ENCODE results near the gene AACS.

Gene AACS

DNA sequence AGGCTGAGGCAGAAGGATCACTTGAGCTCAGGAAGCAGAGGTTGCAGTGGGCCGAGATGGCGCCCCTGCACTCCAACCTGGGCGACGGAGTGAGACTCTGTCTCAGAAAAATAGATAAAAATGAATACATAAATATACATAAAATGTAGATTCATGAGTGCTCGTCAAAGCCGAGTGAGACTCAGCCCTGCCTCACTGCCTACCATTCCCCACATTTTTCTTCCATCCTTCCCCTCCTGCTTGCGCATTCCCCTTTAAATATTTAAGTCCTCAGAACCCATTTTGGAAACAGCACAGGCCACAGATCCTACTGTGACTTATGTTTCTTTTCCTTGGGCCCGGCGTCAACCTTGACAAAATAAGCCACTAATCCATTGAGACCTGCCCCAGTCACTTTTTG lies 31.9 kb upstream of the AACS start:
- Histone ChIP-seq H3K27me3 (ENCODE audit: insufficient read depth, insufficient read length) (no peaks in the 10 kb centered on the region), H3K4me3 (ENCODE audit: insufficient read length, low read depth) (no peak overlapping the region), H3K36me3 (ENCODE audit: insufficient read depth, insufficient read length, low read length) (peaks cover 4% of the 10 kb centered on the region), H3K9me3 (ENCODE audit: insufficient read depth, low read length) (no peaks in the 10 kb centered on the region), H3K4me1 (ENCODE audit: insufficient read depth, insufficient read length) (no peaks in the 10 kb centered on the region), H3K9ac (ENCODE audit: insufficient read length, low read depth) (no peak overlapping the region)
- no peak for DNase-seq (ENCODE audit: low read depth, low spot score)
- TF ChIP-seq ZNF274 (IDR thresholded peaks at IDR 0.05; ENCODE audit: low read depth, low read length): no peak
- no peak for TF ChIP-seq YY1 (IDR thresholded peaks at IDR 0.05; ENCODE audit: insufficient read depth, insufficient read length)
- no peak for TF ChIP-seq SUZ12 (IDR thresholded peaks at IDR 0.05; ENCODE audit: extremely low read depth, insufficient read depth, insufficient read length)

DNA sequence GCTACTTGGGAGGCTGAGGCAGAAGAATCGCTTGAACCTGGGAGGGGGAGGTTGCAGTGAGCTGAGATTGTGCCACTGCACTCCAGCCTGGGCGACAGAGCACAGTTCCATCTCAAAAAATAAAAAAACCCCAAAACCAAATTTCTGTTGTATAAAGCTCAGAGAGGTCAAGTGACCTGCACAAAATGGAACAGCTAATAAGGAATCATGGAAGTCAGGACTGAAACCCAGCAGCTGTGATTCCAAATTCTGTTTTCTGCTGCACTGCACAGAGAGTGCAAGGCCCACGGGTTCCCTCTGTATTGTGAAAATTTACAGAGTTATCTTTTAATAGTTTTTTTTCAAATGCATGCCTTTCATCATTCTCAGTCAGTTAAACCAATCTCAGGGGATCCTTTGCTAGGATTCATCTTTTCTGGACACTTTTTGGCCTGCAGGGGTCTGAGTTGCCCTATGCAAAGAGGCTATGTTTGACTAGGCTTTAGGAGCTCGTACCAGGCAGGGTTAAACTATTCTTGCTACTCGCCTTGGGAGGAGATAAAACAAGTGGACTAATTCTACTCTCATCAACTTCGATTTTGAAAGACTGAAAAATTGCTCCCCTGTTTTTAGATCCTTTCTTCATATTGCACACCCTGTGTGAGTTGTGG lies 26.1 kb upstream of the AACS start:
- Histone ChIP-seq H3K27me3 (ENCODE audit: insufficient read depth, insufficient read length) (no peaks in the 10 kb centered on the region), H3K4me3 (ENCODE audit: insufficient read length, low read depth) (no peak overlapping the region), H3K36me3 (ENCODE audit: insufficient read depth, insufficient read length, low read length) (no peaks in the 10 kb centered on the region), H3K9me3 (ENCODE audit: insufficient read depth, low read length) (no peaks in the 10 kb centered on the region), H3K9ac (ENCODE audit: insufficient read length, low read depth) (no peak overlapping the region), H3K4me1 (ENCODE audit: insufficient read depth, insufficient read length) (no peaks in the 10 kb centered on the region)
- TF ChIP-seq ZNF274 (IDR thresholded peaks at IDR 0.05; ENCODE audit: low read depth, low read length) (no peak), YY1 (IDR thresholded peaks at IDR 0.05; ENCODE audit: insufficient read depth, insufficient read length) (no peak), SUZ12 (IDR thresholded peaks at IDR 0.05; ENCODE audit: extremely low read depth, insufficient read depth, insufficient read length) (no peak)
- no peak for DNase-seq (ENCODE audit: low read depth, low spot score)

DNA sequence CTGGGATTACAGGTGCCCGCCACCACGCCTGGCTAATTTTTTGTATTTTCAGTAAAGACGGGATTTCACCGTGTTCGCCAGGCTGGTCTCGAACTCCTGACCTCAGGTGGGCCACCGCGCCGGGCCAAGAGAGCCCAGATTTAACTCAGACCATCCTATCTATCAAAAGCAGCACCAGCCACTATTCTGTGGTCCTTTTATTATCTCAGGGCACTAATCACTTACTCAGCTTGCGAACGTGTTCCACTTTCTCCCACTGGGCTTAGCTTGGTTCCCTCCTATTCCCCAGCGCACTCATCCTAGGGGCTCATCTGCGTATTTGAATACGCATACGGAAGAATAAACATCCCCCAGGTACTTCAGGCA lies 16.2 kb upstream of the AACS start:
- TF ChIP-seq ZNF274 (IDR thresholded peaks at IDR 0.05; ENCODE audit: low read depth, low read length) (no peak), YY1 (IDR thresholded peaks at IDR 0.05; ENCODE audit: insufficient read depth, insufficient read length) (no peak), SUZ12 (IDR thresholded peaks at IDR 0.05; ENCODE audit: extremely low read depth, insufficient read depth, insufficient read length) (no peak)
- Histone ChIP-seq H3K9me3 (ENCODE audit: insufficient read depth, low read length) (peaks cover 6% of the 10 kb centered on the region; the same call in 1 of the 2 replicates), H3K4me3 (ENCODE audit: insufficient read length, low read depth) (peak overlapping the region; percentile 46), H3K27me3 (ENCODE audit: insufficient read depth, insufficient read length) (no peaks in the 10 kb centered on the region), H3K9ac (ENCODE audit: insufficient read length, low read depth) (peak overlapping the region; percentile 63), H3K4me1 (ENCODE audit: insufficient read depth, insufficient read length) (no peaks in the 10 kb centered on the region), H3K36me3 (ENCODE audit: insufficient read depth, insufficient read length, low read length) (no peaks in the 10 kb centered on the region)
- DNase-seq (ENCODE audit: low read depth, low spot score): no peak

DNA sequence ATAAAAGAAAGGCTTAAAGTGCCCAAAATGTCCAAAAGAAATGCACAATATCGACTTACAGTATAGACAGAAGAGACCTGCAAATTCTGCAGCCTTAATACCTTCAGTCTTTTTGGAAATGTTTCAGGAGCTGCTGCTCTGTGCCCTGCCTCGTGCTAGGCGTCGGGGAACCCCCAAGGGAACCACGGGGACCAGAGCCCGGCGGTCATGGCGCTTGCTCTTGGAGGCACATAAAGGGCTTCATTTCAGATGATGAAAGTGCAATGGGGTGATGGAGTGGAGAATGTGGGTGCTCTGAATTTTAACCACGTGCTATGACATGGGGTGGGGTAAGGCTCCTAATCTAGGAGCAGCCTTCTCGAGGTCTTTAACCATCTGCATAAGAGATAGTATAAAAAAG lies 14.8 kb upstream of the AACS start:
- no peak for DNase-seq (ENCODE audit: low read depth, low spot score)
- H3K27me3 ChIP-seq (ENCODE audit: insufficient read depth, insufficient read length): no peaks in the 10 kb centered on the region
- H3K36me3 ChIP-seq (ENCODE audit: insufficient read depth, insufficient read length, low read length): no peaks in the 10 kb centered on the region
- H3K9ac ChIP-seq (ENCODE audit: insufficient read length, low read depth): peak overlapping the region; percentile 61
- H3K9me3 ChIP-seq (ENCODE audit: insufficient read depth, low read length): peaks cover 6% of the 10 kb centered on the region; the same call in 1 of the 2 replicates
- no peak overlapping the region for H3K4me3 ChIP-seq (ENCODE audit: insufficient read length, low read depth)
- no peaks in the 10 kb centered on the region for H3K4me1 ChIP-seq (ENCODE audit: insufficient read depth, insufficient read length)
- TF ChIP-seq YY1 (IDR thresholded peaks at IDR 0.05; ENCODE audit: insufficient read depth, insufficient read length): no peak
- no peak for TF ChIP-seq ZNF274 (IDR thresholded peaks at IDR 0.05; ENCODE audit: low read depth, low read length)
- no peak for TF ChIP-seq SUZ12 (IDR thresholded peaks at IDR 0.05; ENCODE audit: extremely low read depth, insufficient read depth, insufficient read length)

DNA sequence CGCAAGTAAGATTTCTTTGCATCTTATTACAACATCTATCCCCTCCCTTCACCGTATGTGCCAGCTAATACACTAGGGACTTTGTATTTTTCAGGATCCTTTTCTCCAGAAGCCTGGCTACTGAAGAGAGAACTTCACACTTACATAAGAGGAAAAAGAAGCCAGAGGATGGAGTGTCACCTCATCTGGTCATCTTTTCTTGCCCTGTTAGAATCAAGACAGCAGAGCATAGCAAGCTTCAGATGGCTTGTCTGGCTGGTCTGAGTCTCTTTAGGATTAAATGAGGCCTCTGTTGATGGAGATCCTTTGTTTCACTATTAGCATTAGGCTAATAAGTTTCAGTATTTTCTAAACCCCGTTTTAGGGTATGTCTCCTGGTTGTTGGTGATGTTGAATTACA lies 14.4 kb upstream of the AACS start:
- Histone ChIP-seq H3K4me1 (ENCODE audit: insufficient read depth, insufficient read length) (no peaks in the 10 kb centered on the region), H3K9ac (ENCODE audit: insufficient read length, low read depth) (no peak overlapping the region), H3K9me3 (ENCODE audit: insufficient read depth, low read length) (peaks cover 6% of the 10 kb centered on the region; the same call in 1 of the 2 replicates), H3K4me3 (ENCODE audit: insufficient read length, low read depth) (no peak overlapping the region), H3K36me3 (ENCODE audit: insufficient read depth, insufficient read length, low read length) (no peaks in the 10 kb centered on the region), H3K27me3 (ENCODE audit: insufficient read depth, insufficient read length) (no peaks in the 10 kb centered on the region)
- no peak for TF ChIP-seq YY1 (IDR thresholded peaks at IDR 0.05; ENCODE audit: insufficient read depth, insufficient read length)
- no peak for TF ChIP-seq SUZ12 (IDR thresholded peaks at IDR 0.05; ENCODE audit: extremely low read depth, insufficient read depth, insufficient read length)
- no peak for TF ChIP-seq ZNF274 (IDR thresholded peaks at IDR 0.05; ENCODE audit: low read depth, low read length)
- DNase-seq (ENCODE audit: low read depth, low spot score): no peak

DNA sequence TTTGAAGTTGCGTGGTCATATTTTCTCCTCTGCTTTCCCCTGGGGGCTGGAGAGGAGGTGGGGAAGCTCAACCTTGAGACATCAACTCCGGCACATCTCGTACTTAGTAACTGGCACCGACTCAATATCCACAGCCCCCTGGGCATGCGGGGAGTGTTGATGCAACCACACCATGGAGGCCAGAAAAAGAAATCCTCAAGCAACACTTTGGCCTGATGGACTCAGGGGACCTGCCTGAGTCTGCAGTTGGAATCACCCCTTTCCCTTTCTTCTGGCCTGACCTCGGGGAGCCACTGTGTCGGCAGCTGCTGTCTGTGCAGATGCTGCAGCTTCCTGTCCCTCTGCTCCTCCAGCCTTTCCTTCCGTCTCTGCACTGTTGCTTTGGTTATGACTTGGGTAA lies 11.4 kb upstream of the AACS start:
- peaks cover 7% of the 10 kb centered on the region for H3K4me1 ChIP-seq (ENCODE audit: insufficient read depth, insufficient read length)
- H3K9ac ChIP-seq (ENCODE audit: insufficient read length, low read depth): no peak overlapping the region
- TF ChIP-seq YY1 (IDR thresholded peaks at IDR 0.05; ENCODE audit: insufficient read depth, insufficient read length) (no peak), ZNF274 (IDR thresholded peaks at IDR 0.05; ENCODE audit: low read depth, low read length) (no peak)
- no peaks in the 10 kb centered on the region for H3K27me3 ChIP-seq (ENCODE audit: insufficient read depth, insufficient read length)
- no peaks in the 10 kb centered on the region for H3K36me3 ChIP-seq (ENCODE audit: insufficient read depth, insufficient read length, low read length)
- DNase-seq (ENCODE audit: low read depth, low spot score): no peak
- H3K4me3 ChIP-seq (ENCODE audit: insufficient read length, low read depth): no peak overlapping the region
- H3K9me3 ChIP-seq (ENCODE audit: insufficient read depth, low read length): peaks cover 6% of the 10 kb centered on the region; the same call in 1 of the 2 replicates

DNA sequence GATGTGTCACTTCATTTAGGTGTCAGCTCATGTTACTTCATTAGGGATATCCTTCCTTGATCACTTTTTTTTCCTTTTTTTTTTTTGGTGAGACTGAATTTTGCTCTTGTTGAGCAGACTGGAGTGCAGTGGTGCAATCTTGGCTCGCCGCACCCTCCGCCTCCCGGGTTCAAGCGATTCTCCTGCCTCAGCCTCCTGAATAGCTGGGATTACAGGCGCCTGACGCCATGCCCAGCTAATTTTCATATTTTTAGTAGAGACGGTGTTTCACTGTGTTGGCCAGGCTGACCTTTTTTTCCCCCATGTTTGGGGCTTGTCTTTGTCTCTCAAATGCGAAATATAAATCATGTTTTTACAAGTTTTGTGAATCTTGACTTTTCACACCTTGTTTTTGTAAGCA lies 9.6 kb upstream of the AACS start:
- Histone ChIP-seq H3K27me3 (ENCODE audit: insufficient read depth, insufficient read length) (no peaks in the 10 kb centered on the region), H3K9me3 (ENCODE audit: insufficient read depth, low read length) (peaks cover 6% of the 10 kb centered on the region; the same call in 1 of the 2 replicates), H3K9ac (ENCODE audit: insufficient read length, low read depth) (no peak overlapping the region), H3K4me1 (ENCODE audit: insufficient read depth, insufficient read length) (peaks cover 8% of the 10 kb centered on the region), H3K4me3 (ENCODE audit: insufficient read length, low read depth) (no peak overlapping the region), H3K36me3 (ENCODE audit: insufficient read depth, insufficient read length, low read length) (no peaks in the 10 kb centered on the region)
- DNase-seq (ENCODE audit: low read depth, low spot score): no peak
- TF ChIP-seq YY1 (IDR thresholded peaks at IDR 0.05; ENCODE audit: insufficient read depth, insufficient read length) (no peak), ZNF274 (IDR thresholded peaks at IDR 0.05; ENCODE audit: low read depth, low read length) (no peak), SUZ12 (IDR thresholded peaks at IDR 0.05; ENCODE audit: extremely low read depth, insufficient read depth, insufficient read length) (no peak)

Data from NT2/D1 (cell line).